Mucosa of descending colon (tissue), 3 donors: ENCODE data around the gene RBPJ. TPM values are rescaled to one million over a fixed set of nuclear protein-coding genes. Genes with fewer than 3 reads are reported as not detected.

Experiments used
- ATAC-seq: fragments of 200-7000 bp; cut with Tn5 transposase; one replicate; pipeline ENCODE4 v1.9.1; 2020; ENCODE audit warnings: mild to moderate bottlenecking, moderate library complexity
- DNase-seq, 3 donors: peaks; one replicate each; pipeline ENCODE4 v3.0.0-alpha.2; 2020
- H3K36me3 ChIP-seq: fragments of 200-600 bp; one replicate; pipeline ENCODE4 v1.8.0; 2021; ENCODE audit warnings: low read depth, mild to moderate bottlenecking
- H3K4me1 ChIP-seq: fragments of 200-600 bp; one replicate; pipeline ENCODE4 v1.8.0; 2021; ENCODE audit warnings: low read depth, mild to moderate bottlenecking
- H3K4me3 ChIP-seq: fragments of 200-600 bp; one replicate; pipeline ENCODE4 v1.8.0; 2021; ENCODE audit warnings: mild to moderate bottlenecking
- H3K9me3 ChIP-seq: fragments of 200-600 bp; one replicate; pipeline ENCODE4 v1.8.0; 2021; ENCODE audit warnings: mild to moderate bottlenecking
- CTCF ChIP-seq: fragments of 200-600 bp; IDR thresholded peaks from one replicate; pipeline ENCODE4 v1.8.0; 2022; ENCODE audit warnings: antibody characterized with exemption, mild to moderate bottlenecking
- intact Hi-C, 2 donors: fragments of 100-400 bp; cut with DNase I in 1 of 2; cut with micrococcal nuclease in 1 of 2; formaldehyde crosslinking; loops; one replicate each; pipeline versions ENCODE4 v1.11.0 to v1.11.1; 2022; cut with DNase I, micrococcal nuclease
- total RNA-seq, 3 donors: library from RNA; stranded (reverse); fragmentation: NEBNext Ultra II Directional in 2 of 3; extraction: Animal tissue kit (Norgen Biotek cat#: 25700) in 2 of 3; gene quantifications; one replicate each; pipeline versions ENCODE4 v1.2.1 to v1.2.4, GENCODE V29; 2021 to 2023
- donor health status: DM: no; HTN: no; CAD: no; lungs with moderate emphysema.
- donor health status: DM: no; HTN: no; CAD: no.
- donor health status: DM: no; HTN: yes; CAD: no.

RBPJ gene
- total RNA-seq, 3 donors from 2014 or later = 50.4 to 133 (median 52.0) TPM

- no peak for TF ChIP-seq CTCF
- no peaks in the 10 kb centered on the region for H3K9me3 ChIP-seq
- ATAC-seq = no peak
- intact Hi-C loops = no loop called here
- H3K4me3 ChIP-seq = no peak overlapping the region
- H3K4me1 ChIP-seq = peaks cover 15% of the 10 kb centered on the region
- no peak for DNase-seq
- no peaks in the 10 kb centered on the region for H3K36me3 ChIP-seq
Observed at GRCh38 chr4:26334366-26334765, 13.6 kb downstream of the RBPJ start.

GRCh38 chr4:26337612-26338011, 16.8 kb downstream of the RBPJ start:
- no peak for ATAC-seq
- Histone ChIP-seq H3K4me1 (peaks cover 14% of the 10 kb centered on the region), H3K36me3 (no peaks in the 10 kb centered on the region), H3K9me3 (no peaks in the 10 kb centered on the region), H3K4me3 (no peak overlapping the region)
- intact Hi-C loops = no loop called here
- TF ChIP-seq CTCF = no peak
- DNase-seq = no peak

- ATAC-seq (peak; percentile 42), DNase-seq (no peak)
- Histone ChIP-seq H3K4me1 (peaks cover 14% of the 10 kb centered on the region), H3K9me3 (no peaks in the 10 kb centered on the region), H3K36me3 (no peaks in the 10 kb centered on the region), H3K4me3 (no peak overlapping the region)
- intact Hi-C loops = no loop called here
- TF ChIP-seq CTCF = no peak
Observed at GRCh38 chr4:26342328-26343037, 21.7 kb downstream of the RBPJ start.

- intact Hi-C loops = no loop called here
- H3K4me1 ChIP-seq = peaks cover 14% of the 10 kb centered on the region
Observed at GRCh38 chr4:26343038-26343398, 22.2 kb downstream of the RBPJ start.

GRCh38 chr4:26344901-26345564, 24.2 kb downstream of the RBPJ start:
- Histone ChIP-seq H3K4me3 (no peak overlapping the region), H3K4me1 (peaks cover 14% of the 10 kb centered on the region), H3K9me3 (no peaks in the 10 kb centered on the region), H3K36me3 (no peaks in the 10 kb centered on the region)
- no peak for TF ChIP-seq CTCF
- no peak for ATAC-seq
- DNase-seq = no peak
- intact Hi-C loops = no loop called here

More at GRCh38 chr4:26343038-26343398, 22.2 kb downstream of the RBPJ start:
- ATAC-seq (no peak), DNase-seq (no peak)
- Histone ChIP-seq H3K9me3 (no peaks in the 10 kb centered on the region), H3K4me3 (no peak overlapping the region), H3K36me3 (no peaks in the 10 kb centered on the region)
- TF ChIP-seq CTCF = no peak
